ENCODE measurements around the gene ACMSD. TPM values are rescaled to one million over a fixed set of nuclear protein-coding genes. Genes with fewer than 3 reads are reported as not detected.

The ACMSD gene
- total and polyA plus RNA-seq, 2 of the 4 experiments (the other 2 are of a cell fraction): not detected

DNA sequence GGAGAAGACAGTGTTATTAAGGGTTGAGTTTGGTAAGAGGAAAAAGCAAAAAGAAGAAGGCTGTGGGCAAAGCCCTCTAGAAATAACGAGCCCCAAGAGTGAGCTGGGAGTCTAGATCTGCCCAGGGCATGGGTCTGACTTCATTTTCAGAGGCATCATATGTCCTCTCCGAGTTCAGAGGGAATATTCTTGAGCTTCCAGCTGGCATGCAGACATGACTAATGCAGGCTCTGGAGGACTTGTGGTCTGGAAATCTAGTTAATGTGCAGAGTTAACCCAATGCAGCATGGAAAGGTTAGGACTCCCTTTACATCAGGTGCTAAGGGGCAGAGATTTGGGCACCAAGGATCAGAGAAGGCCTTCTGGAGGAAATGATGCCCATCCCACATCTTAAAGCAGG lies 7.3 kb downstream of the ACMSD start:
- H2AK9ac ChIP-seq (replicated peaks; ENCODE audit: low read depth, low read length, poor library complexity): no peak overlapping the region
- no peak overlapping the region for H3K18ac ChIP-seq (ENCODE audit: low read depth, low read length)
- TF ChIP-seq RFX5 (IDR thresholded peaks at IDR 0.05; ENCODE audit: low read depth, low read length): no peak
- TF ChIP-seq, protein P1, sequence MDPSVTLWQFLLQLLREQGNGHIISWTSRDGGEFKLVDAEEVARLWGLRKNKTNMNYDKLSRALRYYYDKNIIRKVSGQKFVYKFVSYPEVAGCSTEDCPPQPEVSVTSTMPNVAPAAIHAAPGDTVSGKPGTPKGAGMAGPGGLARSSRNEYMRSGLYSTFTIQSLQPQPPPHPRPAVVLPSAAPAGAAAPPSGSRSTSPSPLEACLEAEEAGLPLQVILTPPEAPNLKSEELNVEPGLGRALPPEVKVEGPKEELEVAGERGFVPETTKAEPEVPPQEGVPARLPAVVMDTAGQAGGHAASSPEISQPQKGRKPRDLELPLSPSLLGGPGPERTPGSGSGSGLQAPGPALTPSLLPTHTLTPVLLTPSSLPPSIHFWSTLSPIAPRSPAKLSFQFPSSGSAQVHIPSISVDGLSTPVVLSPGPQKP (IDR thresholded peaks at IDR 0.05; ENCODE audit: borderline replicate concordance, low read depth, low read length): no peak
- no peak for TF ChIP-seq MAZ (IDR thresholded peaks at IDR 0.05; ENCODE audit: borderline replicate concordance, low read depth, low read length)
- no peak for TF ChIP-seq SMC3 (IDR thresholded peaks at IDR 0.05; ENCODE audit: low read depth, low read length)
- TF ChIP-seq FOS (IDR thresholded peaks at IDR 0.05; ENCODE audit: low read depth, low read length): no peak
- TF ChIP-seq, protein P2, sequence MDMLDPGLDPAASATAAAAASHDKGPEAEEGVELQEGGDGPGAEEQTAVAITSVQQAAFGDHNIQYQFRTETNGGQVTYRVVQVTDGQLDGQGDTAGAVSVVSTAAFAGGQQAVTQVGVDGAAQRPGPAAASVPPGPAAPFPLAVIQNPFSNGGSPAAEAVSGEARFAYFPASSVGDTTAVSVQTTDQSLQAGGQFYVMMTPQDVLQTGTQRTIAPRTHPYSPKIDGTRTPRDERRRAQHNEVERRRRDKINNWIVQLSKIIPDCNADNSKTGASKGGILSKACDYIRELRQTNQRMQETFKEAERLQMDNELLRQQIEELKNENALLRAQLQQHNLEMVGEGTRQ (IDR thresholded peaks at IDR 0.05; ENCODE audit: low read depth, low read length): no peak
- no peak for TF ChIP-seq MAFK (IDR thresholded peaks at IDR 0.05; ENCODE audit: low read depth, low read length)
- TF ChIP-seq CHD1 (IDR thresholded peaks at IDR 0.05; ENCODE audit: low read depth, low read length): no peak
- TF ChIP-seq, protein P3, sequence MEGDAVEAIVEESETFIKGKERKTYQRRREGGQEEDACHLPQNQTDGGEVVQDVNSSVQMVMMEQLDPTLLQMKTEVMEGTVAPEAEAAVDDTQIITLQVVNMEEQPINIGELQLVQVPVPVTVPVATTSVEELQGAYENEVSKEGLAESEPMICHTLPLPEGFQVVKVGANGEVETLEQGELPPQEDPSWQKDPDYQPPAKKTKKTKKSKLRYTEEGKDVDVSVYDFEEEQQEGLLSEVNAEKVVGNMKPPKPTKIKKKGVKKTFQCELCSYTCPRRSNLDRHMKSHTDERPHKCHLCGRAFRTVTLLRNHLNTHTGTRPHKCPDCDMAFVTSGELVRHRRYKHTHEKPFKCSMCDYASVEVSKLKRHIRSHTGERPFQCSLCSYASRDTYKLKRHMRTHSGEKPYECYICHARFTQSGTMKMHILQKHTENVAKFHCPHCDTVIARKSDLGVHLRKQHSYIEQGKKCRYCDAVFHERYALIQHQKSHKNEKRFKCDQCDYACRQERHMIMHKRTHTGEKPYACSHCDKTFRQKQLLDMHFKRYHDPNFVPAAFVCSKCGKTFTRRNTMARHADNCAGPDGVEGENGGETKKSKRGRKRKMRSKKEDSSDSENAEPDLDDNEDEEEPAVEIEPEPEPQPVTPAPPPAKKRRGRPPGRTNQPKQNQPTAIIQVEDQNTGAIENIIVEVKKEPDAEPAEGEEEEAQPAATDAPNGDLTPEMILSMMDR (conservative IDR thresholded peaks at IDR 0.05; ENCODE audit: low read depth, low read length): no peak
- no peak for TF ChIP-seq NFE2L2 (IDR thresholded peaks at IDR 0.05; ENCODE audit: low read depth, low read length)
- TF ChIP-seq BHLHE40 (IDR thresholded peaks at IDR 0.05; ENCODE audit: low read depth, low read length): no peak
- no peak for TF ChIP-seq CEBPB (IDR thresholded peaks at IDR 0.05; ENCODE audit: low read depth, low read length)
- no peak for TF ChIP-seq POLR2A (IDR thresholded peaks at IDR 0.05; ENCODE audit: low read depth, low read length)
- no peak for TF ChIP-seq RCOR1 (IDR thresholded peaks at IDR 0.05; ENCODE audit: insufficient replicate concordance, low read length)
- TF ChIP-seq MXI1 (IDR thresholded peaks at IDR 0.05; ENCODE audit: borderline replicate concordance, low read depth, low read length): no peak
- TF ChIP-seq RAD21 (IDR thresholded peaks at IDR 0.05; ENCODE audit: low read length): no peak
- H3K9ac ChIP-seq (ENCODE audit: low read depth, low read length): no peak overlapping the region
- H4K91ac ChIP-seq (ENCODE audit: insufficient read depth, low read depth, low read length): no peak overlapping the region
- H2AK5ac ChIP-seq (ENCODE audit: low read depth, low read length): no peak overlapping the region
- no TSS peak for BruUV-seq (replicated peaks)
- H3K23ac ChIP-seq (ENCODE audit: low read depth, low read length): no peak overlapping the region
- ChIA-PET CTCF (no interaction called here), POLR2A (ENCODE audit: unreplicated experiment) (no interaction called here)
- in situ Hi-C loops (cut with MboI; ENCODE audit: low sequenced_read_pairs): no loop called here
- H3K4me1 ChIP-seq (ENCODE audit: control insufficient read depth, insufficient read depth, low read length): no peaks in the 10 kb centered on the region
- H3K36me3 ChIP-seq (ENCODE audit: control insufficient read depth, insufficient read depth, low read length): no peaks in the 10 kb centered on the region
- H4K8ac ChIP-seq (ENCODE audit: low read depth in 2 of 2, low read length in 2 of 2): no peak overlapping the region
- no CpG with 5 or more reads among the region's 2 CpGs for WGBS, 2 experiments (ENCODE audit: extremely low coverage in 2 of 2, insufficient read length in 1 of 2)
- H2BK5ac ChIP-seq (ENCODE audit: low read depth, low read length, poor library complexity, severe bottlenecking): no peak overlapping the region
- H2BK20ac ChIP-seq (ENCODE audit: low read depth, low read length): no peak overlapping the region
- no peak overlapping the region for H3K14ac ChIP-seq (replicated peaks; ENCODE audit: low read depth, low read length)
- no peak overlapping the region for H2BK15ac ChIP-seq (ENCODE audit: low read depth, low read length)
- no peak overlapping the region for H3K4me3 ChIP-seq (ENCODE audit: insufficient read depth, low read depth, low read length)
- H2BK120ac ChIP-seq (ENCODE audit: low read depth, low read length): no peak overlapping the region
- no peak overlapping the region for H3K4me2 ChIP-seq (ENCODE audit: low read depth, low read length)
- H4K20me1 ChIP-seq (ENCODE audit: insufficient read depth, low read length): no peaks in the 10 kb centered on the region
- dilution Hi-C loops (cut with HindIII; ENCODE audit: low sequenced_read_pairs, unreplicated experiment): no loop called here
- H3K56ac ChIP-seq (ENCODE audit: extremely low read depth, insufficient read depth, low read length): no peak overlapping the region
- no peaks in the 10 kb centered on the region for H3K79me1 ChIP-seq (ENCODE audit: low read depth in 1 of 2, low read length in 2 of 2)
- ATAC-seq (ENCODE audit: low read depth): peak; percentile 78
- H3K4ac ChIP-seq (ENCODE audit: low read depth, low read length): no peak overlapping the region
- H3K9me3 ChIP-seq (ENCODE audit: control insufficient read depth, insufficient read depth, low read length): no peaks in the 10 kb centered on the region
- H3K9me1 ChIP-seq (ENCODE audit: insufficient read depth, low read length): no peaks in the 10 kb centered on the region; the same call in 1 of the 2 replicates
- peak; percentile 70 for DNase-seq
- H4K5ac ChIP-seq (ENCODE audit: low read depth, low read length): no peak overlapping the region
- intact Hi-C loops (cut with micrococcal nuclease): no loop called here
- no peak overlapping the region for H3K27ac ChIP-seq (ENCODE audit: insufficient read depth, low read length)
- H3K27me3 ChIP-seq (ENCODE audit: control insufficient read depth, insufficient read depth, low read length): no peaks in the 10 kb centered on the region
- H2AFZ ChIP-seq (replicated peaks; ENCODE audit: low read length, poor library complexity): no peak overlapping the region
